Posterior cingulate gyrus (tissue), 11 donors: ENCODE data around the gene INTS11.

ENCODE experiments used
- DNase-seq, 10 donors: peaks; one replicate each; pipeline versions ENCODE4 v3.0.0 to v3.0.0-alpha.2; 2020 to 2021; ENCODE audit warnings: mixed read lengths in 3 of 10
- intact Hi-C: fragments of 100-400 bp; cut with DNase I; formaldehyde crosslinking; loops from one replicate; pipeline ENCODE4 v1.15.1; 2023

INTS11 gene

GRCh38 chr1:1324524-1325287 lies at the start of gene INTS11, which contains the start of gene CPTP:
Gene INTS11 (minus strand): TSS chr1:1324660. CDS start chr1:1324608, 52 bp downstream.
Gene CPTP (plus strand): TSS chr1:1324802. CDS start chr1:1326911, 2,109 bp downstream.
- peak; percentile 89 to 98 (median 93) for DNase-seq
- intact Hi-C loops, result loop anchor here (2.0 kb wide), 1 partner anchor 16 kb away; the partner anchor contains the start of gene PUSL1

GRCh38 chr1:1373815-1374588 lies 49.5 kb upstream of the INTS11 start:
- intact Hi-C loops, result loop anchor here (2.0 to 10.0 kb wide), 2 partner anchors 33 to 249 kb away; partner anchors contain the start of gene MRPL20
- peak in 1 of 10 donors; percentile 78 for DNase-seq

DNA sequence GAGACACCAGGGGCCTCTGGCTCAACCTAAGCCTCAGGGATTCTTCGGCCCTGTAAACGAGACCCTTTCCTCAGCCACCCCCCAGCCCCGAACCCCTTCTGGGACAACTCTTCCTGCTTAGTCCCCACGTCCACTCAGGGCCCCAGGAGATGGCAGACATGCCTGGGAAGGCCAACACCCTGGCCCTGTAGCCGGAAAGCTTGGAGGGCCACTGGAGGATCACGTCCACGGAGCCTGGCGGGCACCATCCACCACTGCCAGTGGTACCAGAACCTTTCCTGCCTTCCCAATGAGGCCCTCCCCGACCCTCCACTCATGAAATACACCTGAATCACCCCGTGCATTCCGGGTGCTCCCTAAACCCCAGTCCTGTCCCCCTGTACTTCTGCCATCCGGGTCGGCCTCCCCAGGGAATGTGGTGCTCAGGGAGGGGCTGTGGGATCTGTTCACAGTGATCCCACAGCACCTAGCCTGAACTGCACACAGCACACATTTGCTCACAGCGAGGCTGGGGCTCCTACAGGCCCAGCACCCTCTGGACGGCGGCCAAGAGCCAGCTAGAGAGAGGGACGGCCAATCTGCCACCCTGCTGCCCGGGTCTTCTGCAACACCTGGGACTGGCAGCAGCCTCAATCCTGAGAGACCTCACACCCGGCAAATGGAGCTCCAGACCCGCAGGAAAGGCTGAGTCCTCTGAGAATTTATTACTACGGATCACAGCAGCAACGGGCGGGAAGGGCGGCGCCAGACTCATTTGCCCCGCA lies 48.8 kb upstream of the INTS11 start:
- intact Hi-C loops, result loop anchor here (10.0 kb wide), 1 partner anchor 248 kb away; no protein-coding TSS in a partner anchor

DNA sequence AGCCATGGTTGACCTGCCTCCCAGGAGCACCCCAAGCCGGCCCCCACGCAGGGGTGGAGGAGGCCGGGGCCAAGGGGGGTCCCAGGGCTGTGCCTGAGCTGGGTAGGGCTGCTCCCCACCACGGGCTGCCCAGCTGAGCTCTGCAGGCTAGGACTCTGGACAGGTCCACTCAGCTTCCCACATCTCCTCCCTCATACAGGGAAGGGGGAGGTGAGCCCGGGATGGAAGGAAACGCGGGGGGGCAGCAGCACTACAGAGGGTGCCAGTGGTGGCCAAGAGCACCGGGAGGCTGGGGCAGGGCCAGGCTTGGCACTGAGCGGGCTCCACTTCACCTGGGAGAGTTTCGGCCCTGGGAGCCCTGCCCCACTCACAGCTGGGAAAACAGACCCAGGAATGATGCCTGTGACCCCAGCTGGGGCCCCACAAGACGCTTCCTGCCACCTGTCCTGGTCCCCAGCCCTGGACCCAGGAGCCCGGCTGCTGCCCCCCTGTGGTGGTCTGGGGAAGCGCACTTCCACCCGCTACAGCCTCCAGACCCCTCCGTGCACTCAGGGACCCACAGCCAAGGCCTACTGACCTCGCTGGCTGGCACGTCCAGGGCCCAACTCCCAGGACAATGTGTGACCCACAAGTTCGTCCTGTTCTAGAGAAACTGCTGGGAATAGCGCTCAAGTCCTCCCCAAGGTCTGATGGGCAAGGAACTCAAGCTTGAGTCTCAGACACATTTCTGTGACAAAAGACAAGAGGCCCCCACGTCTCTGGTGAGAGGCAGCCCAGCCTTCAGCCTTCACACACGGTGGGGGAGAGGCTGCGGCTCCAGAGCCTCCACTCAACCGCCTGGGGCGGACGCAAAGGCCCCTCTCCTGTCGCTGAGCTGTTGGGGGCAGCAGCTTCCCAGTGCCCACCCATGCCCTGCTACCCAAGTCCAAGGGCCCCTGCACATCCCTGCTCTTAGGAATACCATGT lies 47.6 kb upstream of the INTS11 start:
- intact Hi-C loops, result loop anchor here (10.0 kb wide), 1 partner anchor 247 kb away; no protein-coding TSS in a partner anchor
- peak in 8 of 10 donors; percentile 60 to 93 (median 68) for DNase-seq

More for the DNA sequence above, 48.8 kb upstream of the INTS11 start:
- peak in 1 of 10 donors; percentile 76 for DNase-seq

- DNase-seq, result peak in 3 of 10 donors; percentile 42 to 71 (median 48)
- intact Hi-C loops, result loop anchor here (10.0 kb wide), 1 partner anchor 247 kb away; no protein-coding TSS in a partner anchor
These were observed 46.9 kb upstream of the INTS11 start for GRCh38 chr1:1371364-1371745.

DNA sequence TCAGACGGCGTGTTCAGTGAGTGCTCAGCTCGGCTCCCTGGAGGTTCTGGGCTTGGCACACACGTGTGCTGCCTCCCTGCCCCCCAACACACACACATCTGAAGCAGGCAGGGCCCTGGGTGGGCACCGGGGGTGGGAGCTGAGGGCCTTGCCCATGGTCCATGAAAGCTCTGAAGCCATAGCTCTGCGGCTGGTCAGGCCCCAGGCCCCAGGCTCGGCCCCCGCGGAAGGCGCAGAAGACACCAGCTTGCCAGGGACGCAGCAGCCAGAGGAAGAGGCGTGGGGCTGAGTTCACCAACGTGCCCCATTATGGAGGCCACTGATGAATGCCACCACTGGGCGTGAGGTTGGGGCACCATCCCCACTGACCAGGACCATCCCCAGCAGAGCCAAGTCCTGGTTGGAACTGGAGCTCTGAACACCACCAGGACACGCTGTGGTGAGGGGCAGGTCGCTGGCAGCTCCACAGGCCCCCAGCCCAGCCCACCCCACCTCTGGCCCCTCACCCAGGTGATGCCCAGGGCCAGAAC lies 46.4 kb upstream of the INTS11 start:
- DNase-seq, result peak in 2 of 10 donors; percentile 59 to 79

GRCh38 chr1:1370094-1370493 lies 45.6 kb upstream of the INTS11 start:
- peak in 2 of 10 donors; percentile 19 to 28 for DNase-seq
- intact Hi-C loops, result loop anchor here (10.0 kb wide), 1 partner anchor 245 kb away; no protein-coding TSS in a partner anchor

More for the DNA sequence above, 46.4 kb upstream of the INTS11 start:
- intact Hi-C loops, result loop anchor here (10.0 kb wide), 1 partner anchor 246 kb away; no protein-coding TSS in a partner anchor

DNA sequence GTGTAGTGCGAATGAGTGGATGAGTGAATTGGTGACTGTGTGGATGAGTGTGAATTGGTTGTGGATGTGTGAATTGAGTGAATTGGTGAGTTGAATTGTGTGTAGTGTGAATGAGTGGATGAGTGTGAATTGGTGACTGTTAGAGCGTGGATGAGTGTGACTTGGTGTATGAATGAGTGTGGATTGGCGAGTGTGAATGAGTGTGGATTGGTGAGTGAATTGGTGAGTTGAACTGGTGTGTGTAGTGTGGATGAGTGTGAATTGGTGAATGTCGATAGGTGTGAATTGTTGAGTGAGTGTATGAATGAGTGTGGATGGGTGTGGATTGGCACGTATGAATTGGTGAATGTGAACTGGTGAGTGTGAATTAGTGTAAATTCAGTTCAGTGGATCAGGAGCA lies 42.9 kb upstream of the INTS11 start:
- intact Hi-C loops, result no loop called here

GRCh38 chr1:1366699-1367066 lies 42.2 kb upstream of the INTS11 start:
- DNase-seq, result no peak
- intact Hi-C loops, result no loop called here

More for the DNA sequence above, 42.9 kb upstream of the INTS11 start:
- DNase-seq, result no peak

- DNase-seq, result no peak
- intact Hi-C loops, result no loop called here
These were observed 41.6 kb upstream of the INTS11 start for GRCh38 chr1:1365875-1366698.

GRCh38 chr1:1364266-1364665 lies 39.8 kb upstream of the INTS11 start:
- intact Hi-C loops, result no loop called here
- DNase-seq, result peak in 1 of 10 donors; percentile 74

DNA sequence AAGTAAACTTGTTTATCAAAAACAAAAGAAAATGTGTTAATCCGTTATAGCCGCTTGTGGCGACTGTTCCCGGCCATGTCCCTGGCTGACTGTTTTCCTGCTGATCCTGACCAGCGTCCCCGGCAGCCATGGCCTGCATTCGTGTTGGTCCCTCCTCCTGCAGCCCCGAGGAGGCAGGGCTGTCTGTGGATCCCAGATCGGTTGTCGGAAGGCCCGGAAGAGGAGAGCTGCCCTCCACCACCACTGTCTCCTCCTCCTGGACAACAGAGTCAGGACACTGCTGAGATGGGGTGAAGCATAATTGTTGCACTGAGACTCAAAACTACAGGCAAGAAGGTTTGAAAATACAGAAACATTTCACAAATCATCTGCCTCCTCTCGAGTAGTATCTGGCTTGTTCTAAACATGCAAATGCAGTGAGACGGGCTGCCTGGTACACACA lies 37.5 kb upstream of the INTS11 start:
- intact Hi-C loops, result no loop called here
- DNase-seq, result peak in 1 of 10 donors; percentile 75

DNA sequence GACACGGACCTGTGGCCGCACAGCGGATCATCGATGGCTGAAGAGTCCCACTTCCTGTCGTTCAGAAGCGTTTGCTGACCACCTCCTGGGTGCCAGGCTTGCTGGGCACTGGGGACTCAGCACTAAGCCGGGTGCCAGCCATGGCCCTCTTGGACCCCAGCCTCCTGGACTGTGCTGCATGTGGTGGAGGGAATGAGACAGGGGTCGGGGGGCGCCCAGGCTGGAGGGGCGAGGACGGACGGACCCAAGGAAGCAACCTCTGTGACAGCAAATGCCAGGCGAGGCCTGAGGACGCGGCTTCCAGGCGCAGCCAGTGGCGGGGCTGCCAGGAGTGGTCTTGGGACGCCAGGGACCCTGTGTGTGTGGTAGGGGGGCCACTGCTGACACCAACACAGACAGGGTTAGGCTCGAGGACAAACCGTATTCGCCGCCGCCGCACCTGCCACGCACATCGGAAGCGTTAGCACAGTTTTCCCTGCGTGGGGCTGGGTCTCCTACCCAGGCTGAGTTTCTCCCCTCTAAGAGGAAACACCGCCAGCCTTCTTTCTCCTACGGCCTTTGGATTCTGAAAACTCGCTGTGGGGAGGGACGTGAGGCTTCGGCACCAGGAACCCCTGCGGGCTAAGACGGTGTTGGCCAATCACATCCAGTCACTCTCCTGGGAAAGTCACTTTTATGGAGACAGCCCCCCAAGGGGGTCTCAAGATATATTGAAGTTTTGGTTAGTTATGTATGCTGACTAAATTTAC lies 36.9 kb upstream of the INTS11 start:
- no peak for DNase-seq

DNA sequence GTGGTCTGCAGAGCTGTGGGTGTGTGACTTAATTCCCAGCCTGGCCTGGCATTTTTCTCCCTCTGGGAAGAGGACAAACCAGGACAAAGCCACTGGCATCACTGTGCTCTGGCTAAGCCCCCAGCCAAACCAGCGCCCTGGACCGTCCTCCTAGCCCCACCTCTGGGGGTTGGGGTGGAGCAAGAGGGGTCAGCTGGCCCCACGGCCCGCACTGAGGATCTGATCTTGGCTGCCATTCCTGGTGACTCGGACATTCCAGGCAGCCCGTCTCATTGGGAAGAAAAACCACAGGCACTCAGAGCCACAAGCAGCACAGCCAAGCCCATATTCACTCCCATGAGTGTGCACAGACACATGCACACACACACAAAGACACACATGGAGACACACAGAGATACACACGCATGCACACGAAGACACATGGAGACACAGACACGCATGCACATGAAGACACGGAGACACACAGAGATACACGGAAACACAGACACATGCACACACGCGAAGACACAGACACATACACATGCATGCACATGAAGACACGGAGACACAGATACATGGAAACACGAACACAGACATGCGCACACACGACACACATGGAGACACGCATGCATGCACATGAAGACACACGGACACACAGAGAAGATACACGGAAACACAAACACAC lies 36.2 kb upstream of the INTS11 start:
- intact Hi-C loops, result no loop called here
- DNase-seq, result peak in 1 of 10 donors; percentile 86

More for the DNA sequence above, 36.9 kb upstream of the INTS11 start:
- intact Hi-C loops, result no loop called here

GRCh38 chr1:1359664-1360468 lies 35.4 kb upstream of the INTS11 start:
- intact Hi-C loops, result no loop called here
- peak in 1 of 10 donors; percentile 80 for DNase-seq

DNA sequence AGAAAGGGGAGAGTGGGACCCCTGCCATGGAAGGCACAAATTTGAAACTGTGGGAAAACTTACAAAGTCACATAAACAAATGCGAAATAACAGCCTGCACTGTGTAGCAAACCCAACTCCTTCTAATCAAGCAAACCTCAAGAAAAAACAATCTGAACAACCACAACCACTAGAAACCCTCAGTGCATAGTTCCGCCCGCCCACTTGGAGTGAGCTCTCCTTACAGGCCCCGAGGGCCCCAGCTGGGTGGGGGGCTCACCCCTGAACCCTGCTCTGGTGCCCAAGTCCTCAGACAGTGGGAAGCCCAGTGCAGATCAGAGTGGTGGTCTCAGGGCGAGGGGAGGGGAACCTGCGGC lies 34.8 kb upstream of the INTS11 start:
- no peak for DNase-seq
- intact Hi-C loops, result no loop called here
